Epithelial cell of proximal tubule (primary cell): ENCODE measurements around the gene MLLT1. TPM values are rescaled to one million over a fixed set of nuclear protein-coding genes. Genes with fewer than 3 reads are reported as not detected.

Source experiments
- DNase-seq: peaks from one replicate; pipeline ENCODE4 v3.0.0-alpha.2; 2011; ENCODE audit warnings: low read depth
- H3K4me3 ChIP-seq: 2 replicates; pipeline ENCODE4 v1.5.1; 2011; ENCODE audit warnings: low read depth, mild to moderate bottlenecking, low read length
- CTCF ChIP-seq: conservative IDR thresholded peaks from 2 replicates; pipeline ENCODE4 v1.5.1; 2012; ENCODE audit warnings: low read depth, mild to moderate bottlenecking, low read length
- total RNA-seq: library from RNA; depleted of rRNA; stranded (reverse); fragments of >200 nt; gene quantifications from 2 replicates; pipeline ENCODE4 v1.2.3, GENCODE V29; 2015

The MLLT1 gene
- total RNA-seq, 1 donor from 2014 or later = 15.2 TPM

- no peak for DNase-seq
- no peak for TF ChIP-seq CTCF
- no peak overlapping the region for H3K4me3 ChIP-seq
Observed at GRCh38 chr19:6259312-6259861, 20.4 kb downstream of the MLLT1 start.

- no peak for DNase-seq
- no peak for TF ChIP-seq CTCF
- H3K4me3 ChIP-seq = no peak overlapping the region
Observed at GRCh38 chr19:6258812-6259311, 20.9 kb downstream of the MLLT1 start.

- no peak for TF ChIP-seq CTCF
- H3K4me3 ChIP-seq = no peak overlapping the region
- no peak for DNase-seq
Observed at GRCh38 chr19:6253954-6254733, 25.6 kb downstream of the MLLT1 start.

- no peak for DNase-seq
- no peak overlapping the region for H3K4me3 ChIP-seq
- no peak for TF ChIP-seq CTCF
Observed at GRCh38 chr19:6252066-6252465, 27.7 kb downstream of the MLLT1 start.

GRCh38 chr19:6250909-6251308 lies 28.9 kb downstream of the MLLT1 start:
- no peak for DNase-seq
- TF ChIP-seq CTCF = no peak
- H3K4me3 ChIP-seq = no peak overlapping the region

GRCh38 chr19:6250024-6250615 lies 29.7 kb downstream of the MLLT1 start:
- no peak for DNase-seq
- no peak overlapping the region for H3K4me3 ChIP-seq
- TF ChIP-seq CTCF = no peak
